ENCODE data around the gene COL4A3. TPM values are rescaled to one million over a fixed set of nuclear protein-coding genes. Genes with fewer than 3 reads are reported as not detected.

Gene COL4A3
- polyA plus RNA-seq, 1 donor (not counting 4 experiments of a cell fraction or from before 2014, with no cell fraction given): not detected

GRCh38 chr2:227141301-227141700 is 23.1 kb upstream of the COL4A3 start:
- Histone ChIP-seq H3K4me3 (ENCODE audit: control insufficient read depth in 2 of 3, extremely low read depth in 1 of 3, insufficient read depth in 2 of 3, low read depth in 1 of 3, low read length in 3 of 3) (no peak overlapping the region), H4K20me1 (ENCODE audit: control insufficient read depth, extremely low read depth, insufficient read depth, low read length) (no peaks in the 10 kb centered on the region), H2AFZ (ENCODE audit: control insufficient read depth, low read length) (no peak overlapping the region), H3K36me3 (ENCODE audit: control insufficient read depth in 2 of 2, extremely low read depth in 1 of 2, insufficient read depth in 2 of 2, low read length in 2 of 2) (no peaks in the 10 kb centered on the region), H3K4me2 (ENCODE audit: control insufficient read depth, extremely low read depth, insufficient read depth, low read depth, low read length) (no peak overlapping the region), H3K4me1 (ENCODE audit: control insufficient read depth, extremely low read depth, insufficient read depth, low read length) (no peaks in the 10 kb centered on the region), H3K9me1 (ENCODE audit: control insufficient read depth, extremely low read depth, insufficient read depth, low read length) (no peaks in the 10 kb centered on the region), H3K9me3 (ENCODE audit: control insufficient read depth, low read depth, low read length) (no peaks in the 10 kb centered on the region), H3K27ac (ENCODE audit: control insufficient read depth, insufficient read depth, low read length) (no peak overlapping the region), H3K79me2 (ENCODE audit: control insufficient read depth, insufficient read depth, low read length) (no peaks in the 10 kb centered on the region), H3K27me3 (ENCODE audit: control insufficient read depth, extremely low read depth, insufficient read depth, low read length) (no peaks in the 10 kb centered on the region), H3K9ac (ENCODE audit: control insufficient read depth, extremely low read depth, insufficient read depth, low read length) (no peak overlapping the region)
- TF ChIP-seq CTCF (optimal IDR thresholded peaks at IDR 0.05 in 1 of 3, IDR thresholded peaks at IDR 0.05 in 1 of 3, conservative IDR thresholded peaks at IDR 0.05 in 1 of 3; ENCODE audit: extremely low read depth in 1 of 3, insufficient read depth in 2 of 3, low read length in 3 of 3) (no peak), EZH2 (IDR thresholded peaks at IDR 0.05; ENCODE audit: low read length) (no peak)
- dilution Hi-C loops (cut with MboI; ENCODE audit: extremely low pct_ligation_motif_present, low sequenced_read_pairs): no loop called here
- DNase-seq (ENCODE audit: low read depth, low spot score) (no peak), FAIRE-seq (no peak)

- TF ChIP-seq EZH2 (IDR thresholded peaks at IDR 0.05; ENCODE audit: low read length): no peak
- no peak for TF ChIP-seq CTCF (optimal IDR thresholded peaks at IDR 0.05 in 1 of 3, IDR thresholded peaks at IDR 0.05 in 1 of 3, conservative IDR thresholded peaks at IDR 0.05 in 1 of 3; ENCODE audit: extremely low read depth in 1 of 3, insufficient read depth in 2 of 3, low read length in 3 of 3)
These were observed 20.5 kb upstream of the COL4A3 start for GRCh38 chr2:227143895-227144294.

More at GRCh38 chr2:227143895-227144294, 20.5 kb upstream of the COL4A3 start:
- FAIRE-seq: no peak
- dilution Hi-C loops (cut with MboI; ENCODE audit: extremely low pct_ligation_motif_present, low sequenced_read_pairs): no loop called here
- no peaks in the 10 kb centered on the region for H3K27me3 ChIP-seq (ENCODE audit: control insufficient read depth, extremely low read depth, insufficient read depth, low read length)
- H3K9me3 ChIP-seq (ENCODE audit: control insufficient read depth, low read depth, low read length): no peaks in the 10 kb centered on the region
- no peaks in the 10 kb centered on the region for H3K9me1 ChIP-seq (ENCODE audit: control insufficient read depth, extremely low read depth, insufficient read depth, low read length)
- DNase-seq (ENCODE audit: low read depth, low spot score): no peak
- no peak overlapping the region for H3K4me2 ChIP-seq (ENCODE audit: control insufficient read depth, extremely low read depth, insufficient read depth, low read depth, low read length)
- no peak overlapping the region for H3K27ac ChIP-seq (ENCODE audit: control insufficient read depth, insufficient read depth, low read length)
- H3K79me2 ChIP-seq (ENCODE audit: control insufficient read depth, insufficient read depth, low read length): no peaks in the 10 kb centered on the region
- H2AFZ ChIP-seq (ENCODE audit: control insufficient read depth, low read length): no peak overlapping the region
- no peak overlapping the region for H3K9ac ChIP-seq (ENCODE audit: control insufficient read depth, extremely low read depth, insufficient read depth, low read length)
- no peaks in the 10 kb centered on the region for H3K36me3 ChIP-seq (ENCODE audit: control insufficient read depth in 2 of 2, extremely low read depth in 1 of 2, insufficient read depth in 2 of 2, low read length in 2 of 2)
- no peaks in the 10 kb centered on the region for H4K20me1 ChIP-seq (ENCODE audit: control insufficient read depth, extremely low read depth, insufficient read depth, low read length)
- H3K4me1 ChIP-seq (ENCODE audit: control insufficient read depth, extremely low read depth, insufficient read depth, low read length): no peaks in the 10 kb centered on the region
- H3K4me3 ChIP-seq (ENCODE audit: control insufficient read depth in 2 of 3, extremely low read depth in 1 of 3, insufficient read depth in 2 of 3, low read depth in 1 of 3, low read length in 3 of 3): no peak overlapping the region

Measured in keratinocyte (primary cell).